Body of pancreas (tissue), 4 donors: ENCODE results near the gene CHRDL2. TPM values are rescaled to one million over a fixed set of nuclear protein-coding genes. Genes with fewer than 3 reads are reported as not detected.

ENCODE experiments used
- ATAC-seq: fragments of 150-250 bp; one replicate; pipeline ENCODE4 v1.9.1; 2016
- DNase-seq, 4 donors: peaks; one replicate each; pipeline ENCODE4 v3.0.0-alpha.2; 2019
- H3K27ac ChIP-seq, 4 donors: fragments of 200-600 bp; sonication (generic); 1 replicate in 3 of 4; 2 replicates in 1 of 4; pipeline versions ENCODE4 v1.5.1 to v1.6.1; 2016 to 2019; ENCODE audit warnings: mild to moderate bottlenecking in 1 of 4, mixed read lengths in 1 of 4, moderate library complexity in 1 of 4
- H3K27me3 ChIP-seq, 2 donors: fragments of 200-600 bp; sonication (generic); one replicate each; pipeline ENCODE4 v1.6.0; 2016; ENCODE audit warnings: mild to moderate bottlenecking in 1 of 2
- H3K36me3 ChIP-seq, 2 donors: fragments of 200-600 bp; sonication (generic); replicated peaks in 1 of 2; 2 replicates each; pipeline ENCODE4 v1.5.1; 2016; ENCODE audit warnings: low read depth in 2 of 2; ENCODE audit not compliant: insufficient read depth in 1 of 2
- H3K4me1 ChIP-seq: fragments of 200-600 bp; sonication (generic); one replicate; pipeline ENCODE4 v1.6.0; 2016
- H3K4me3 ChIP-seq, 2 donors: fragments of 200-600 bp; sonication (generic); 1 replicate in 1 of 2; 2 replicates in 1 of 2; pipeline ENCODE4 v1.5.1; 2016 to 2019
- H3K9me3 ChIP-seq, 3 donors: fragments of 200-600 bp; sonication (generic); 1 replicate in 2 of 3; 2 replicates in 1 of 3; pipeline ENCODE4 v1.5.1; 2016
- POLR2A ChIP-seq, 3 donors: fragments of 450-650 bp; IDR thresholded peaks; one replicate each; pipeline ENCODE4 v1.6.1; 2016; ENCODE audit warnings: antibody characterized with exemption in 3 of 3, mild to moderate bottlenecking in 2 of 3
- WGBS, 2 donors: methylation state at CpG; one replicate each; pipeline ENCODE4 v1.1.5; 2017; 5-methylcytosine and 5-hydroxymethylcytosine counted together
- intact Hi-C: fragments of 100-400 bp; cut with DNase I; formaldehyde crosslinking; loops from one replicate; pipeline ENCODE4 v1.15.1; 2023
- total RNA-seq, 2 donors: library from RNA; depleted of rRNA; stranded (reverse); fragments of >200 nt; gene quantifications; one replicate each; pipeline ENCODE4 v1.1.0, GENCODE V29; 2016
- TF ChIP-seq, protein P1 (sequence below), 7 experiments: fragments of 450-650 bp in 4 of 7; fragments of 200-600 bp in 3 of 7; sonication (generic) in 3 of 7; IDR thresholded peaks; one replicate each; pipeline ENCODE4 v1.5.1; 2016 to 2019; ENCODE audit warnings: antibody characterized with exemption in 7 of 7

Gene CHRDL2
- total RNA-seq, 2 donors from 2014 or later: not detected

DNA sequence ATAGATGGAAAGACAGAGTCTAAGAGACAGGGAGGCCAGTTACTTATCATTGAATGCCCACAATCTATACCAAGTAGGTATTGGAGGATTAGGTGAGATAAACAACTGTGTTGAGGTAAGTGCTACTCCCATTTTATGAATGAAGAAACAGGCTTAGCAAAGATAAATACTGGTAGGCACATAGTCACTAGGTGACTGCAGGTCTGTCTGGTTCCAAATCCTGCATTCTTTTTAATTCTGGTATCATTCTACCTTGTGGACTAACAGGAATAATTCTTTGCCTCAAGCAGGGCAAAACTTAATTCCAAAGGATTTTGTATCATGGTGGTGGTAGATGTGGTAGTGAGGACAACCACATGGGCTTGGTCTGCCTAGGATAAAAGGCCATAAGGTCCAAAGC lies 45.8 kb upstream of the CHRDL2 start:
- DNase-seq: no peak
- H3K27ac ChIP-seq: no peak overlapping the region
- intact Hi-C loops: no loop called here
- H3K9me3 ChIP-seq: no peaks in the 10 kb centered on the region
- H3K27me3 ChIP-seq: no peaks in the 10 kb centered on the region
- H3K4me3 ChIP-seq: no peak overlapping the region
- ATAC-seq: no peak
- no peaks in the 10 kb centered on the region for H3K36me3 ChIP-seq
- peaks cover 14% of the 10 kb centered on the region for H3K4me1 ChIP-seq
- TF ChIP-seq, protein P1, sequence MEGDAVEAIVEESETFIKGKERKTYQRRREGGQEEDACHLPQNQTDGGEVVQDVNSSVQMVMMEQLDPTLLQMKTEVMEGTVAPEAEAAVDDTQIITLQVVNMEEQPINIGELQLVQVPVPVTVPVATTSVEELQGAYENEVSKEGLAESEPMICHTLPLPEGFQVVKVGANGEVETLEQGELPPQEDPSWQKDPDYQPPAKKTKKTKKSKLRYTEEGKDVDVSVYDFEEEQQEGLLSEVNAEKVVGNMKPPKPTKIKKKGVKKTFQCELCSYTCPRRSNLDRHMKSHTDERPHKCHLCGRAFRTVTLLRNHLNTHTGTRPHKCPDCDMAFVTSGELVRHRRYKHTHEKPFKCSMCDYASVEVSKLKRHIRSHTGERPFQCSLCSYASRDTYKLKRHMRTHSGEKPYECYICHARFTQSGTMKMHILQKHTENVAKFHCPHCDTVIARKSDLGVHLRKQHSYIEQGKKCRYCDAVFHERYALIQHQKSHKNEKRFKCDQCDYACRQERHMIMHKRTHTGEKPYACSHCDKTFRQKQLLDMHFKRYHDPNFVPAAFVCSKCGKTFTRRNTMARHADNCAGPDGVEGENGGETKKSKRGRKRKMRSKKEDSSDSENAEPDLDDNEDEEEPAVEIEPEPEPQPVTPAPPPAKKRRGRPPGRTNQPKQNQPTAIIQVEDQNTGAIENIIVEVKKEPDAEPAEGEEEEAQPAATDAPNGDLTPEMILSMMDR (IDR thresholded peaks at IDR 0.05): no peak
- TF ChIP-seq POLR2A (IDR thresholded peaks at IDR 0.05): no peak

DNA sequence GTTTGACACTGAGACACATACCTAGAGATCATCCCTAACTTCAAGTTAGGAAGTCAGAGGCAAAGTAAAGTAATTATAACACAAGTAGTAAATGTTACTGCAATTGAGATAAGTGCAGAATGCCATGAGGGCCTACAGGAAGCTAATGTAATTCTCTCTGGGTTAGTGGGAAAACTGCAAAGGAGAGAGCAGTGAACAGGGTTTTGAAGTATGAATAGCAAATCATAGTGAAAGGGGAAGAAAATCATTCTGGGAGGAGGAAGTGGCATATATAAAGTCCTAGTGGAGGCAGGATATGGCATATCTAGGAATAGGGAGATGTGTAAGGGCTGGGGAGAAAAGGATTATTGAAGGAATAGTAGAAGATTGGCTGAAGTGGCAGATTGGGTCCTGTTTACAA lies 45.3 kb upstream of the CHRDL2 start:
- no peak overlapping the region for H3K27ac ChIP-seq
- H3K9me3 ChIP-seq: no peaks in the 10 kb centered on the region
- H3K36me3 ChIP-seq: no peaks in the 10 kb centered on the region
- TF ChIP-seq POLR2A (IDR thresholded peaks at IDR 0.05): no peak
- TF ChIP-seq, protein P1 (IDR thresholded peaks at IDR 0.05): no peak
- intact Hi-C loops: no loop called here
- H3K27me3 ChIP-seq: no peaks in the 10 kb centered on the region
- DNase-seq: no peak
- H3K4me1 ChIP-seq: peaks cover 15% of the 10 kb centered on the region
- ATAC-seq: no peak
- H3K4me3 ChIP-seq: no peak overlapping the region

DNA sequence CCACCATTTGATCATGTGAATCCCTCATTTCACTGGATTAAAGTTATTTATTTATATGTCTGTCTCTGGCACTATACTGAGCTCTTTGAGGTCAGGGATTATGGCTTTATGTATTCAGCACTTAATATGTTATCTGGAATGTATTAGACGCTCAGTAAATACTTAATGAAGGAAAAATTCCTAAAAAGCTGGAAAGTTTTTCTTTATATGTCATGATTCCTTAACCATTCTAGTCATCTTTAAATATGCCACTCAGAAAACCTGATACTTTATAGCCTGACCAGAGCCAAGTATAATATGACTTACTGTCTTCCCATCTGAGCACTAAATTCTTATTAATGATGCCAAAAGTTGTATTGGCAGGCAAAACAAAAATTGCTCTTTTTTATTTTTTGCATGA lies 44.5 kb upstream of the CHRDL2 start:
- TF ChIP-seq POLR2A (IDR thresholded peaks at IDR 0.05): no peak
- TF ChIP-seq, protein P1 (IDR thresholded peaks at IDR 0.05): no peak
- WGBS, 2 donors: 84 to 87% methylated on average over 1 of the region's 1 CpG
- no peak overlapping the region for H3K4me3 ChIP-seq
- no peaks in the 10 kb centered on the region for H3K36me3 ChIP-seq
- ATAC-seq (no peak), DNase-seq (no peak)
- intact Hi-C loops: no loop called here
- no peak overlapping the region for H3K27ac ChIP-seq
- H3K27me3 ChIP-seq: no peaks in the 10 kb centered on the region
- no peaks in the 10 kb centered on the region for H3K9me3 ChIP-seq
- H3K4me1 ChIP-seq: peaks cover 15% of the 10 kb centered on the region

DNA sequence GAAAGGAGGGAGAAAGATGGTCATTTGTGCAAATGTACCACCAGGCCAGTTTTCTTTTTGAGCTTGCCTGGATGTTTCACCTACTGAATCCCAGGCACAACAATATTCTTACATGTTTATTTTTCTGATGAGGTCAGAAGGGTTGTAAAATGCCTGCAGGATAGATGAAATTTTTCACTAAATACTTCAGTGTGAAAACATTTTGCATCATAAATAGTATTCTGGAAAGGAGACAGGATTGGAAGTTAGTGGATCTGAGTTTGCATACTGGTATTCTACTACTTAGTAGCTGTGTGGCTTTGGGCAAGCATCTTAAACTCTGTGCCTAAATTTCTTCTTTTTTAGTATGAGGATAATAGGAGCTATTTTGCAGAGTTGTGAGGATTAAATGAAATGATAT lies 42.2 kb upstream of the CHRDL2 start:
- H3K27ac ChIP-seq: peak overlapping the region in 1 of 4 donors; percentile 16
- H3K36me3 ChIP-seq: no peaks in the 10 kb centered on the region
- no peak for ATAC-seq
- TF ChIP-seq, protein P1 (IDR thresholded peaks at IDR 0.05): no peak
- TF ChIP-seq POLR2A (IDR thresholded peaks at IDR 0.05): no peak
- H3K9me3 ChIP-seq: no peaks in the 10 kb centered on the region
- DNase-seq: no peak
- H3K27me3 ChIP-seq: no peaks in the 10 kb centered on the region
- peaks cover 15% of the 10 kb centered on the region for H3K4me1 ChIP-seq
- intact Hi-C loops: no loop called here
- H3K4me3 ChIP-seq: no peak overlapping the region

DNA sequence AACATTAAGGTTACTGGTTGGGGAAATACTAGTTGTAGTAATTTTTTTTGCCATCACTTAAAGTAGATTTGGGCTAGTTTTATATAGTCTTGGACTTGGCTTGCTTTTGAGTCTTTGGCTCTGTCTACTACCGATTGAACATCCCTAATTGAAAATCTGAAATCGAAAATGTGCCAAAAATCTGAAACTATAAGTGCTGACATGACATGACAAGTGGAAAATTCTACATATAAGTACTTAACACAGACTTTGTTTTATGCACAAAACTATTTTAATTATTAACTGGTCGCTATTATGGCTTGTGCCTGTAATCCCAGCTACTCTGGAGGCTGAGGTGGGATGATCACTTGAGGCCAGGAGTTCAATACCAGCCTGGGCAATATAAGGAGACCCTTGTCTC lies 39.9 kb upstream of the CHRDL2 start:
- no peak for TF ChIP-seq POLR2A (IDR thresholded peaks at IDR 0.05)
- ATAC-seq (no peak), DNase-seq (no peak)
- Histone ChIP-seq H3K4me1 (peaks cover 15% of the 10 kb centered on the region), H3K27ac (no peak overlapping the region), H3K27me3 (no peaks in the 10 kb centered on the region), H3K36me3 (no peaks in the 10 kb centered on the region), H3K4me3 (no peak overlapping the region), H3K9me3 (no peaks in the 10 kb centered on the region)
- 94 to 95% methylated on average over 3 of the region's 3 CpGs for WGBS, 2 donors
- intact Hi-C loops: no loop called here
